DMS53 (cell line): ENCODE data around the gene KCNQ1.

Experiments used
- DNase-seq: peaks from one replicate; lab custom pipeline; 2025; lab: John Stamatoyannopoulos, UW

KCNQ1 gene

GRCh38 chr11:2665526-2666400, 221.0 kb downstream of the KCNQ1 start:
- DNase-seq: no peak

GRCh38 chr11:2666401-2666741, 221.6 kb downstream of the KCNQ1 start:
- no peak for DNase-seq

- no peak for DNase-seq
These were observed 222.2 kb downstream of the KCNQ1 start for GRCh38 chr11:2666828-2667570.

GRCh38 chr11:2667940-2668339, 223.1 kb downstream of the KCNQ1 start:
- DNase-seq: no peak

GRCh38 chr11:2668876-2669275, 224.1 kb downstream of the KCNQ1 start:
- no peak for DNase-seq

GRCh38 chr11:2669634-2670469, 225.0 kb downstream of the KCNQ1 start:
- DNase-seq: no peak

- no peak for DNase-seq
These were observed 225.8 kb downstream of the KCNQ1 start for GRCh38 chr11:2670541-2671100.

- no peak for DNase-seq
These were observed 226.9 kb downstream of the KCNQ1 start for GRCh38 chr11:2671748-2672147.

GRCh38 chr11:2672553-2673249, 227.9 kb downstream of the KCNQ1 start:
- no peak for DNase-seq

- no peak for DNase-seq
These were observed 228.4 kb downstream of the KCNQ1 start for GRCh38 chr11:2673250-2673610.

- no peak for DNase-seq
These were observed 229.2 kb downstream of the KCNQ1 start for GRCh38 chr11:2673871-2674471.

GRCh38 chr11:2674658-2675131, 229.9 kb downstream of the KCNQ1 start:
- no peak for DNase-seq

GRCh38 chr11:2675540-2675939, 230.7 kb downstream of the KCNQ1 start:
- no peak for DNase-seq

GRCh38 chr11:2677127-2677526, 232.3 kb downstream of the KCNQ1 start:
- DNase-seq: no peak

GRCh38 chr11:2678396-2678795, 233.6 kb downstream of the KCNQ1 start:
- DNase-seq: no peak

GRCh38 chr11:2679011-2679676, 234.3 kb downstream of the KCNQ1 start:
- DNase-seq: no peak

GRCh38 chr11:2681408-2682145, 236.8 kb downstream of the KCNQ1 start:
- no peak for DNase-seq

GRCh38 chr11:2683806-2684205, 239.0 kb downstream of the KCNQ1 start:
- no peak for DNase-seq

- no peak for DNase-seq
These were observed 239.8 kb downstream of the KCNQ1 start for GRCh38 chr11:2684581-2684980.

GRCh38 chr11:2685051-2685450, 240.2 kb downstream of the KCNQ1 start:
- DNase-seq: no peak
